Glutamatergic neuron (in vitro differentiated cells): ENCODE data around the gene ZNF687. TPM values are rescaled to one million over a fixed set of nuclear protein-coding genes. Genes with fewer than 3 reads are reported as not detected.
"Not testable (repeated sequence)": the region's sequence is repeated elsewhere in the genome, so short reads cannot be mapped to it uniquely, and the experiment has no call there.

Source experiments
- DNase-seq: peaks from one replicate; pipeline ENCODE4 v3.0.0; 2022
- H3K27ac Mint-ChIP-seq: one replicate; pipeline ENCODE4 v1.8.0; 2020; ENCODE audit warnings: mild to moderate bottlenecking, mixed read lengths, inconsistent platforms; ENCODE audit not compliant: unreplicated experiment
- H3K27me3 Mint-ChIP-seq: one replicate; pipeline ENCODE4 v1.8.0; 2020; ENCODE audit warnings: mild to moderate bottlenecking, moderate library complexity, mixed read lengths, inconsistent platforms; ENCODE audit not compliant: unreplicated experiment
- H3K36me3 Mint-ChIP-seq: one replicate; pipeline ENCODE4 v1.8.0; 2020; ENCODE audit warnings: mild to moderate bottlenecking, mixed read lengths, inconsistent platforms; ENCODE audit not compliant: unreplicated experiment
- H3K4me1 Mint-ChIP-seq: one replicate; pipeline ENCODE4 v1.8.0; 2020; ENCODE audit warnings: mild to moderate bottlenecking, low read depth, mixed read lengths, inconsistent platforms; ENCODE audit not compliant: unreplicated experiment
- H3K4me3 Mint-ChIP-seq: one replicate; pipeline ENCODE4 v1.8.0; 2020; ENCODE audit warnings: mild to moderate bottlenecking, mixed read lengths, inconsistent platforms; ENCODE audit not compliant: unreplicated experiment
- H3K9me3 Mint-ChIP-seq: one replicate; pipeline ENCODE4 v1.8.0; 2020; ENCODE audit warnings: mild to moderate bottlenecking, moderate library complexity, mixed read lengths, inconsistent platforms; ENCODE audit not compliant: unreplicated experiment
- CTCF ChIP-seq: fragments of 200-600 bp; sonication (generic); IDR thresholded peaks from one replicate; pipeline ENCODE4 v1.5.0; 2021; ENCODE audit not compliant: partially characterized antibody, unreplicated experiment
- total RNA-seq: library from RNA; stranded (reverse); fragmentation: NEBNext Ultra II Directional; extraction: Animal tissue kit (Norgen Biotek cat#: 25700); gene quantifications from one replicate; pipeline ENCODE4 v1.2.1, GENCODE V29; 2021; ENCODE audit not compliant: unreplicated experiment

The ZNF687 gene
- total RNA-seq, 1 donor from 2014 or later, result 34.4 TPM

- H3K4me1 Mint-ChIP-seq, result no peaks in the 10 kb centered on the region
- peaks cover 4% of the 10 kb centered on the region for H3K27me3 Mint-ChIP-seq
Observed at GRCh38 chr1:151266315-151266714, 15.8 kb upstream of the ZNF687 start.

GRCh38 chr1:151266821-151267220, 15.3 kb upstream of the ZNF687 start:
- peaks cover 4% of the 10 kb centered on the region for H3K27me3 Mint-ChIP-seq
- no peak overlapping the region for H3K4me3 Mint-ChIP-seq
- H3K36me3 Mint-ChIP-seq, result peaks cover 5% of the 10 kb centered on the region
- DNase-seq, result no peak
- TF ChIP-seq CTCF, result no peak
- peak overlapping the region; percentile 7 for H3K27ac Mint-ChIP-seq
- H3K4me1 Mint-ChIP-seq, result no peaks in the 10 kb centered on the region
- peaks cover 4% of the 10 kb centered on the region for H3K9me3 Mint-ChIP-seq

More at GRCh38 chr1:151266315-151266714, 15.8 kb upstream of the ZNF687 start:
- DNase-seq, result no peak
- H3K27ac Mint-ChIP-seq, result no peak overlapping the region
- no peak overlapping the region for H3K4me3 Mint-ChIP-seq
- H3K9me3 Mint-ChIP-seq, result peaks cover 4% of the 10 kb centered on the region
- peaks cover 5% of the 10 kb centered on the region for H3K36me3 Mint-ChIP-seq
- no peak for TF ChIP-seq CTCF

GRCh38 chr1:151267760-151268159, 14.3 kb upstream of the ZNF687 start:
- Mint-ChIP-seq H3K27me3 (peaks cover 6% of the 10 kb centered on the region), H3K36me3 (peaks cover 5% of the 10 kb centered on the region), H3K27ac (no peak overlapping the region), H3K4me3 (peak overlapping the region; percentile 34), H3K9me3 (peaks cover 4% of the 10 kb centered on the region), H3K4me1 (no peaks in the 10 kb centered on the region)
- TF ChIP-seq CTCF, result no peak
- DNase-seq, result no peak

GRCh38 chr1:151273924-151274466, 8.1 kb upstream of the ZNF687 start:
- Mint-ChIP-seq H3K27ac (peak overlapping the region; percentile 52), H3K36me3 (no peaks in the 10 kb centered on the region), H3K9me3 (no peaks in the 10 kb centered on the region), H3K4me3 (no peak overlapping the region), H3K27me3 (peaks cover 9% of the 10 kb centered on the region), H3K4me1 (no peaks in the 10 kb centered on the region)
- no peak for TF ChIP-seq CTCF
- no peak for DNase-seq

- H3K27me3 Mint-ChIP-seq, result peaks cover 11% of the 10 kb centered on the region
- not testable (repeated sequence) for H3K36me3 Mint-ChIP-seq, H3K4me1 Mint-ChIP-seq
Observed at GRCh38 chr1:151275341-151275740, 6.8 kb upstream of the ZNF687 start.

GRCh38 chr1:151277249-151277648, 4.8 kb upstream of the ZNF687 start:
- no peak overlapping the region for H3K27ac Mint-ChIP-seq
- no peaks in the 10 kb centered on the region for H3K36me3 Mint-ChIP-seq
- TF ChIP-seq CTCF, result no peak
- H3K9me3 Mint-ChIP-seq, result peaks cover 6% of the 10 kb centered on the region
- no peak overlapping the region for H3K4me3 Mint-ChIP-seq
- no peak for DNase-seq
- peaks cover 13% of the 10 kb centered on the region for H3K27me3 Mint-ChIP-seq
- no peaks in the 10 kb centered on the region for H3K4me1 Mint-ChIP-seq

More at GRCh38 chr1:151275341-151275740, 6.8 kb upstream of the ZNF687 start:
- H3K27ac Mint-ChIP-seq, H3K4me3 Mint-ChIP-seq, H3K9me3 Mint-ChIP-seq, DNase-seq: not testable (repeated sequence)
